Activated CD4-positive, alpha-beta T cell treated with anti-CD3 and anti-CD28 coated beads for 48 hours (primary cell): Measurements from ENCODE around the gene OSTF1.
A peak's percentile ranks its signal among the peaks of the same experiment; 100 is the strongest.

Source experiments
- DNase-seq: peaks from one replicate; pipeline ENCODE4 v3.0.0-alpha.2; 2020

Gene OSTF1

DNA sequence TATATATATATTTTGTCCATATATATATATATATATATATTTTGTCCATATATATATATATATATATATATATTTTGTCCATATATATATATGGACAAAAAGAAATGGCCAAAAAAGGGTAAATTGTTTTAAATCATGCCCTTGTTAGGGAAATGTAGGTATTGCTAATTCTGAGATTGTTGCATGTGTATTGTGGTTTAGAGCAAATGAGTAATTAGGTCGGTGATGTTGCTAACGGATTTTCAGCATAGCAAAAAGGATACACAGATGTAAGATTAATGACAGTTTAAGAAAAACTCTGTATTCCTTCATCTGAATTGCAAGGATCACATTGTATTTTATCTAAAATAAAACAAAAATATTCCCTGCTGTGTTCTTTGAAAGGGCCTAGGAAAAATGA lies 40.2 kb downstream of the OSTF1 start:
- no peak for DNase-seq

DNA sequence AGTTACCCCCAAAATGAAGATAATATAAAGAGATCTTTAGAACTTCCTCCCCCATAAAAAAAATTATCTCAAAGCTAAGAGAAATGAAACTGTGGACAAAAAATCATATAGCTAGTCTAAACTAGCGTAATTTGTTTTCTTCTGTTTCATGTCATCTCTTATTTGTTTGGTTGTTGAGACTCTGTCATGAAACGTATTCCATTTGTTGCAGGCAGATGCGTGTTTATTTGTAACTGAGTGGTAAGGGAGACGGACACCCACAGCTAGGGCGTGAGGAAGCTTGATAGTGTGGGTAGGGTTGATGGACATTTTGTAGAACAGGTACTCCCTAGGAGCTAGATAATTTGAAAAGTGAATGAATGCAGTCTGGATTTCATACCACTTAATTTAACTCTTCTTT lies 41.9 kb downstream of the OSTF1 start:
- DNase-seq, result no peak

DNA sequence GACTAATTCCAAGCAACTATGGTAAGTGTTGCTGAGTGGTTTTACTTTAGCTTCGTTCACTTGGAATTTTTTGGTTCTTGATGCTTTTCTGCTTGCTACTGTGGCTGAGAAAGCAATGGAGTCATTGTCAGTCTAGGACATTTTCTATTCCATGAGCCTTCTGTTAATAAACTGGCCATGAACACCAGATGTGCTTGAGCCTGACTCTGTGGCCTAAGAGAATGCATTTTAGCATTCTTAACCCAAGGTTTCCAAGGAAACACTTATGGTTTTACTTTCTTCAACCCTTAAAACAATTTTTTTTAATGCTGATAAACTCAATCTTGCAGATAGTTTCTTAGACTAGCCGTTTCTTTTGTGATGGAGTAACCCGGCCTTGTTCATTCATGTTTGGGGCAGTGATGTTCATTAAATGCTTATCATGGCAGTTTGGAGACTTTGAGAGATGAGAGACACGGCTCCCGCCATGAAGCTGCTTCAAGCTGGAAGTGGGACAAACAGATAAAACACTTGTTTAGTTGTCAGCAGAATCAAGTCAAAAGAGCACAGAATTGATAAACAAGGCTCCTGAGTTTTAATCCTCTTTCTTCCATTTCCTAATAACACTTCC lies 42.4 kb downstream of the OSTF1 start:
- DNase-seq, result no peak

DNA sequence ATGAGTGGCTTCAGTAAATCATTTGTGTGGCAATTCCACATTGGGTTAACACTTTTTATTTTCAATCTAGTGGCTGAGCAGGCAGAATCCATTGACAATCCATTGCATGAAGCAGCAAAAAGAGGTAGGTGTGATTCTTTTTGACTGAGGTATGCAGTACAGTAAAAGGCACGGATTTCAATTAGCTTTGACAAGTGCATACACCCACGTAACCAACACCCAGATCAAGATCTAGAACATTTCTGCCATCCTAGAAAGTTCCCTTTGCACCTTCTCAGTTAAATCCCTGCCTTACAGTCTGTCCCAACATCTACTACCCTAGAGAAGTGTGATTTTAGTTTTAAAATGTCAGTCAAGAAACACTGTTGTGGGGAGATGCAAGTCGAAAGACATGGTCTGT lies 43.4 kb downstream of the OSTF1 start:
- no peak for DNase-seq

DNA sequence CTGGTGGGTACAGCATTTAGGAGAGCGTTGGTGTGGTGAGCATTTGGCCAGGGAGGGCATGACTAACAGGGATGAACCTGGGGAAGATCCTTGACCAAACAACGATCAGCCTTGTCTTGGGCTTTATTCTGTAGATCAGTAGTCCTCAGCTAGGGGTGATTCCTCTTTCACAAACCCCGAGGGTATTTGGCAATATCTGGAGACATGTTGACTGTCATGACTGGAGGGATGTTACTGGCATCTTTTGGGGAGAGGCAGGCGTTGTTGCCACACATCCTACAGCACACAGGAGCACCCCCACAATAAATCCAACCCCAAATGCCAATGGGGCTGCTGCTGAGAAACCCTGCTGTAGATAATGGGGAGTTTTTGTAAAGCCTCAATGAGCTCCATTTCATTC lies 43.9 kb downstream of the OSTF1 start:
- DNase-seq, result no peak

DNA sequence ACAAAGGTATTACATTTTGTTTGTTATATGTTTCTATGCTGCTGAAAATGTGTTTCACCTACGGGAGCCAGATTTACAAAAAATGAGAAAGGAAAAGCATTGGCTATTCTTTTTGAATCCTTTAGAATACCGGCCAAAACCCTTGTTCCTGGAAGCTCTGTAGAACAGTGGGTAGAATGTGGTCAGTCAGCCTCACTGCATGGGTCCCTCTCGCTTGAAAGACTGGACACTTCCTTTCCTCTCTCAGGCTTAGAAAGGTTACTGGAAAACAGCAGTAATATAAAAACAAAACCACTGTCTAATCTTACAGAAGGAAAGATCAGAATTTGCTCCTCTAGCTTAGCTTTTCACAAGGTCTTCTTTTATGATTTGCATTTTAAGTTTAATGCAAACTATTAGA lies 45.1 kb downstream of the OSTF1 start:
- DNase-seq, result no peak

DNA sequence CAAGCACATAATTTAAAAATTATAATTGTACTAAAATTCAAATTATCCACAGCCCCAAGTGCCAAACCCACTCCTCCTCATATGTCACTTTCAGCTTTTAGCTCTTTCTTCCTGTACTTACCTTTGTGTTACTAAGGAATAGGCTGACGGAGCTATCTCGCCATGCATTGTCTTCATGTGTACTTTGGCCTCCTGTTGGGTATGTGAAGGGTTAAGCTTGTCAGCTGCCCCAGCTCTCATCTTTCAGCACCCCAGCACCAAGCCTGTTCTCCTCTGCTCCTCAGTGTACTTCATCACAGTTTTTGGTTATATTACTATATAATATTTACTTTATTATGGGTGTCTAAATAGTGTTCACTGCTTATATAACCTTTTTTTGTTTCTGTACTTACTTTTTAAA lies 46.2 kb downstream of the OSTF1 start:
- DNase-seq, result no peak

DNA sequence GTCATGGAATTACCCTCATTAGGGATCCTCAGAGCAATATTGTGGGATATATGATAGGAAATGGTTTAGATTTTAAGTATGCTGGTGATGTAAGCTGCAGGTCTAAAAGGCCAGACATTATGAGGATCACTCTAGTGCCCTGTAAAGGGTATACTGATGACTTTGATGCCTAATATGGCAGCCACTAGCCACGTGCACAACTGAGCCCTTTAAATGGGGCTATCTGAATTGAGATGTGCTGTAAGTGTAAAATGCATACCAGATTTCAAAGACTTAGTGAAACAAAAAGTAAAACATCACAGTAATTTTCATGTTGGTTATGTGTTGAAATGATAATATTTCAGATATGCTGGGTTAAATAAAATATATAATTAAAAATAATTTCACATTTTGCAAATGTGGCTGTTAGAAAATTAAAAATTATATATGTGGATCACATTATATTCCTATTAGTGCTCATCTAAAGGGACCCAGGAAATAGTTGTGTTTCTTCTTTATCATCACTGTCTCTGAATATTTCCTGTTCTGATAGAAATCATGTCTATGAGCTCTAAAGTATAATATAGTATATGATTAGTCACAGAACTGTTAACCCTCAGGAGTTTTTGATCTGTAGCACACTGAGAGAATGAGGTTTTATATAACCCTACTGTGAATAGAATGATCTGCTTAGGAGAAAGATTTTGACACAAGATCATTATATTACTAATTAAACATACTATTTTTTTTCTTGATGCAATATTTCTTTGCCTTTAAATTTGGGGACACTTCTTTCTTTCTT lies 50.1 kb downstream of the OSTF1 start:
- no peak for DNase-seq

DNA sequence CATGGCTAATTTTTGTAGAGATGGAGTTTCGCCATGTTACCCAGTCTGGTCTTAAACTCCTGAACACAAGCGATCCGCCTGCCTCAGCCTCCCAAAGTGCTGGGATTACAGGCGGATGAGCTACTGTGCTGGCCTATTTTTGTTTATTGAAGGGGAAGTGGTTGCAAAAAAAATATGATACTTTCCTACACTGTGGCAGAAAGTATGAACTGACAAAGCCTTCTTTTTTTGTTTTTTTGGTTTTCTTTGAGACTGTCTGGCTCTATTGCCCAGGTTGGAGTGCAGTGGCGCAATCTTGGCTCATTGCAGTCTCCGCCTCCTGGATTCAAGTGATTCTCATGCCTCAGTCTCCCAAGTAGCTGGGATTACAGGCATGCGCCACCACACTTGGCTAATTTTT lies 50.9 kb downstream of the OSTF1 start:
- DNase-seq, result no peak

DNA sequence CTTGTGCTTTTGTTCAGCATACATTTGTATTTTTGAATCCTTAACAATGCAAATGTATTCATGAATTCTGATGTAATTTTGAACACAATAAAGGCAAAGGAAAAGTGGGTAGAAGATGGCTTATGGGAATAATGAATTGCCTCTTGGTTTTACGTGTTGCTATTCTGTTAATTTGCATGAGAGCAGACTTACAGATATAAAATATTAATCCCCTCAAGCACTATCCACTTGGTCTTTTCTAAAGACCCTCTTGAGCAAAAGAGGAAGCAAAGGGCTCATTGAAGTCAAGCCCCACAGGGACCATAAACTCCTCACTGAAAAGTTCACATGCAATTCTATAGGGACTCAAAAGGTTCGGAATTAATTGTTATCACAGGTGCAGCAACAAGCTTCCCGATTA lies 51.9 kb downstream of the OSTF1 start:
- no peak for DNase-seq

DNA sequence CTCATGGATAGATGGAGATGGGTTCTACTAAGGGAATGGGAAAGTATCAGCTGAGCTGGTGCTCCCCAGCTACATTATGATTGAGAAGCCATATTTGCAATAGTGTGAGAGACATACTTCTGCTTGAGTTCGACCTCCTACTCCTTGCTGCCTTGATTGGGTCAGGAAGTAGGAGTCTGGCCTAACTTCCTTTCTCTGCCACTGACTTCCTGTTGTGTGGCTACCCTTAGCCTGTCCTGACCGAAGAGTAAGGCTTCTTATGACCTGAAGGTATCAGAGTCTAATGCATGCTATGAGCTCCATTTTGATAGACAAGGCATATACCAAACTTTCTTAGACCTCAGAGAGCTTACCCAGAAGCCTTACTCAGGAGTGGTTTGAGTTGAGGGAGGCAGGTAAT lies 53.9 kb downstream of the OSTF1 start:
- DNase-seq, result no peak

DNA sequence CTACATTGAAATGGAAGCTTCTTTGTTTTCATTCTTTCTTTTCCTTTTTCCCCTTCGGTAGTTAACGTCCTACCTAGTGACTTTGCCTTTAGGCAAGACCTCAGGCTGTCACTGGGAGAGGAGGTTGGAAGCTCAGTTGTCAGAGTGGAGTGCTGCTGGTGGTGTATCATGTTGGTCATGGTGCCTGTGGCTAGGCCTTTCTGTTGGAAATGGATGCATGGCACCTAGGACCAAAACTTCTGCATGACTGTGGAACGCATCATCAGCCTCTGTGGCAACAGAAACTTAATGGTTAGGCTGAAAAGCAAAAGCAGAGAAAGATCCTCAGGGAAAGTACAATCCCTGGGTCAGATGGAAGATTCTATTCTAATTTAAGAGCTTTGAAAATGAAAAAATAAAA lies 57.9 kb downstream of the OSTF1 start:
- no peak for DNase-seq

DNA sequence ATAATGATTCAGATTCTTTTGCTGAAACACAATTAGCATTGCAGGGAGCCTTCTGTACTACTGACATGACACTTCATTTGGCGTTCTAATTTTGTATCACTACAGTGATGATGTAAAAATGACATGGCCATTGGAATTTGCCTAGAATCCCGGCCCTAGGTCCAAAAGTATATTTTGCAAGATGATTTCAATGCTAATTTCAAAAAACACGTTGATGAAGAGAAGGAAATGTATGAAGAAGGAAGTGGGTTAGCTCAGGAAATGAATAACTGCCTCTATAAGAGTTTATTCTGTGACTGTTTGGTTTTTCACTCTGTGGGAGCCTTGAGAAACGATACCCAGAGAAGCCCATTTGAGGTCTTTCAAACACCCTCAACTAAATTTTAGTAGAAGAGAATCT lies 59.3 kb downstream of the OSTF1 start:
- no peak for DNase-seq

DNA sequence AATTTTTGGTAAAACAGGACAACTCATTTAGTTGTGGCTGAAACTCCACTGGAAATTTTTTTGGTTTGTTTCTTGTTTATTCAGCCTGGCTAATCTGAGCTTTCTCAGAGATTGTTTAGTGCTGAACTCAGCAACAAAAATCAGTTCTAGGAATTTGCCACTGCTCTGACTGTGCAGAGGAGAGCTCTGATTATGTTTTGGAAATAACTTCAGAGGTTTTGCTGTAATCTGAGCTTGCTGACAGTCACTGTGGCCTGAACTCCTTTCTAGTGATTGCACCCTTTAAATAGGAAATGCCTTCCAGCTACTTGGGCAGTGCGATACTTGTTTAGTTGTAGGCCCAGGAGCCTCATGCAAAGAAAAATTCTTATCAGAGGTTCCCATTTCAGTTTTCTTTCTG lies 60.2 kb downstream of the OSTF1 start:
- DNase-seq, result no peak

DNA sequence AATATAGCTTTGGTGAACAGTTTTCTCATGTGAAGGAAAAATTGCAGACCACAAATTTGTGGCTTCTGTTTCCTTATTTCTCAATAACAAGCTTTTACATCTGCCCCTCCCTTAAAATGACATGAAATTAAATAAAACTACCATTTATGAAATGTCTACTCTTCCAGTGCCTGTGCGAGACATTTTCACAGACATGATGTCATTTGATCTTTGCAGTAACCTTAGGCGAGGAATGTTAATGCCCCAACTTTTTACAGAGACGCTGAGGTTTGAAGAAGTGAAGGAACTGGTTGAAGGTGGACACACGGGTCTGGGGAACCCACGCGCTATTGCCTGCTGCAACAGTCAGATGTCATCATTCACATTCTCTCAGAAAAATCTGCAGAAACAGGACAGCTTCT lies 61.5 kb downstream of the OSTF1 start:
- DNase-seq, result no peak

DNA sequence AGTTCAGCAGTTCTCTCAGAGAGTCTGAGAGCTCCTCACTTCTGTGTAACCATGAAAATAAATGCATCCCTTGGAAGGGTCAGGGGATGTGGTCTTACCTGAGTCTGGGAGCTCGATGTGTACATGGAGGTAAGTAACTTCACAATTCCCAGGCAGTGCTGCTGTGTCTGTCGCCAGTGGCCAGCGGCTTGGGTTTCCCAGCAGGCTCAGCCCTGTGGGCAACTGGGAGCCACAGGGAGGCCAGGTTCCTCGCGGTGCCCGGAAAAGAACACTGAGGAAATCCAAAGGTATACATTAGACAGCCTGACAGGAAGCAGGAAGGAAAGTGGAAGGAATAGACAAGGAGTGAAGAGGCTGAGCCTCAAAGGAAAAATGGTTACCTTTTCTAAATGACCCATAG lies 62.2 kb downstream of the OSTF1 start:
- DNase-seq, result no peak

DNA sequence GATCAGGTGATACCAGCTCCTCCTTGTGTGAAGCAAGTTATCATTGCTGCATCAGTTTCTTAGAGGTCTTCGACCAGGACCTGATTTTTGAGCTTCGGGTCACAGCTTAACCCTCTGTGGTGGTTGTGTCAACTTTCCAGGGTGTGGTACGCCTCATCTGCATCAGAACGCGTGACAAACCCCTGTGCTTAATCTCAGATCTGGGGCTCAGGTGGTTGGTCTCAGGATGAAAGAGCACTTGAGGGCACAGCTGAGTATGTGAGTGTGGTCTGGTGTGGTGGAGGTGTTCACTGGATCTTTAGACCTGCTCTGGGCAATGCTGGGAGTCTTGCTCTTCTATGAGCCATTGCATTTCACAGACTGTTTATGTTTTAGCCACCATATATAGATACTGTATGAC lies 64.1 kb downstream of the OSTF1 start:
- peak; percentile 75 for DNase-seq

DNA sequence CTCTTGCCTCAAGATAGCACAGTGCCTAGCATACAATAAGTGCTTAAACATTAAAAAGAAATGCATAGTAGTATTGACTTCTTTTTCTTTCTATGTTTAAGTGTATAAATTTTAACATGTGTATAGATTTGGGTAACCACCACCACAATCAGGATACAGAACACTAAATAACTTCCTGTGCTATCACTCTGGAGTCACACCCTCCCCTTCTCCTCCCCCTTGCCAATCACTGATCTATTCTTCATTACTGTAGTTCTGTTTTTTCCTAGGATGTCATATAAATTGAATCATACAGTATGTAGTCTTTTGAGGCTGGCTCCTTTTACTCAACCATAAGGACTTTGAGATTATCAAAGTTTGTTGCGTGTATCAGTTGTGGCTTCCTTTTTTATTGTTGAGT lies 68.5 kb downstream of the OSTF1 start:
- DNase-seq, result no peak

DNA sequence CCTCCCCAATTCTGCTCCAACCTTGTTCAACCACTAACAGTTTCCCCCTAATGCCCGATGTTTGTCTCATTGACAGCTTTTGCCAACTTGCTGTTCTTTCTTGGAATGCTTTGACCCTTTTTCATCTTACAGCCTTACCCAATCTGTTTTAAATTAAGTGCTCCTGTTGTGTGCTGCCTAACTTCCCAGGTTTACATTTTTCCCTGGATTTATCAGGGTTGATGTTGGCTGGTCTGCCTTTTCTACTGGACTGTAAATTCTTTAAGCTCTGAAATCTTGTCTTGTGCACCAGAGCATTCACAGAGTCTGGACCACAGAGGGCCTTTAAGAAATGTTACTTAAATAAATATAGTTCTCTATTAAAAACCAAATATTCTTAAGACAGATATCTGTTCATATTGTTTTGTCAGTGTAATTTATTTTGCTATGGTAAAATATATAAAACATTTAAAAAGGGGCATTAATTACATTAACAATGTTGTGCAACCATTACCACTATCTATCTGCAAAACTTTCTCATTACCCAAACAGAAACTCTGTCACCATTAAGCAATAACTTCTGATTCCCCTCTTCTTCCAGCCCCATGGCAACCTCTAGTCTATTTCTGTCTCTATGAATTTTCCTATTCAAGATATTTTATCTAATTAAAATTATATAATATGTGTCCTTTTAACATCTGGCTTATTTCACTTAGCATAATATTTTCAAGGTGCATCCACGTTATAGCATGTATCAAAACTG lies 73.0 kb downstream of the OSTF1 start:
- no peak for DNase-seq

DNA sequence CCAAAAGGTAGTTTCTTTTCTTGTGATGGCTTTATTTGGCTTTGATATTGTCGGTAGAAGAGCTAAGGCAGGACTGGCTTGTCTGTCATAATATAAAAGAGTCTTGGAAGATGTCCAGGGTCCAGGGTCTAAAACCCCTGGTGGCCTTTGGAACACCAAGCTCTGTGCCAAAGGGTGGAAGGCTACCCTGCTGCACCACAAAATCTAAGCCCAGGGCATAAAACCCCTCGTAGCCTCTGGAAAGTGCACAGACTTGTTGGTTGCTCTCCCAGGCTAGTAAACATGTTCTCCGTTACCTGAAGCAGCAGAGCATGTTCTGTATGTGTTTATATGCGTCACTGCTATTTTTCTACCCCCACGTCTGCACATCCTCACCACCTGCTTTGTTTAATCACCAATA lies 75.5 kb downstream of the OSTF1 start:
- DNase-seq, result no peak

DNA sequence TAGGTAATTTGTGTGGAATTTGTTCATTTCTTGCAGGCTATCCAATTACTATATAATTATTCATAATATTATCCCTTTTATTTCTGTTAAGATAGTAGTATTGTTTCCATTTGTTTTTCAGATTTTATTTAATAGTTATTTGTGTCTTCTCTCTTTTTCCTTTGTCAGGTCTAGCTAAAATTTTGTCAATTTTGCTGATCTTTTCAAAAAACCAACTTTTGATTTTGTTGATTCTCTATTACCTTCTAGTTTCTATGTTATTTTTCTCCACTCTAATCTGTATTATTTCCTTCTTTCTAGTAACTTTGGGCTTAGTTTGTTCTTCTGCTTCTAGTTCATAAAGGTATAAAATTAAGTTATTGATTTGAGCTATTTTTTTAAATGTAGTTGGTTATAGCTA lies 76.3 kb downstream of the OSTF1 start:
- DNase-seq, result no peak

DNA sequence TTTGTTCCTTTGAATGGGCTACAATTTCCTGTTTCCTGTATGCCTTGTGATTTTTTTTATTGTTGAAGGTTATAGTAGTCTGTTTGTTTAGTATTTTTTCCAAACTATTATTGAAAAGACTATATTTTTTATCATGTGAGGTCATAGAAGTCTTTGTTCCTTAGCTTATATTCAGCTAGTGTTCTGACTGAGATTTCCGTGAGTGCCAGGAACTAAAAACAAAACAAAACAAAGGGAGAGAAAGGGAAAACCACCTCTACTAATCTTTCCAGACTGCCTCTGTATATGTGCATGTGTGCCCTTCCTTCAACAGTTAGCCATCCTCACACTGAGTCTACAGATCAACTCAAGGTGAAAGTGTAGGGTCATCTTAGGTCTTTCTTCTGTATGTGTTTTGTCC lies 79.0 kb downstream of the OSTF1 start:
- no peak for DNase-seq

DNA sequence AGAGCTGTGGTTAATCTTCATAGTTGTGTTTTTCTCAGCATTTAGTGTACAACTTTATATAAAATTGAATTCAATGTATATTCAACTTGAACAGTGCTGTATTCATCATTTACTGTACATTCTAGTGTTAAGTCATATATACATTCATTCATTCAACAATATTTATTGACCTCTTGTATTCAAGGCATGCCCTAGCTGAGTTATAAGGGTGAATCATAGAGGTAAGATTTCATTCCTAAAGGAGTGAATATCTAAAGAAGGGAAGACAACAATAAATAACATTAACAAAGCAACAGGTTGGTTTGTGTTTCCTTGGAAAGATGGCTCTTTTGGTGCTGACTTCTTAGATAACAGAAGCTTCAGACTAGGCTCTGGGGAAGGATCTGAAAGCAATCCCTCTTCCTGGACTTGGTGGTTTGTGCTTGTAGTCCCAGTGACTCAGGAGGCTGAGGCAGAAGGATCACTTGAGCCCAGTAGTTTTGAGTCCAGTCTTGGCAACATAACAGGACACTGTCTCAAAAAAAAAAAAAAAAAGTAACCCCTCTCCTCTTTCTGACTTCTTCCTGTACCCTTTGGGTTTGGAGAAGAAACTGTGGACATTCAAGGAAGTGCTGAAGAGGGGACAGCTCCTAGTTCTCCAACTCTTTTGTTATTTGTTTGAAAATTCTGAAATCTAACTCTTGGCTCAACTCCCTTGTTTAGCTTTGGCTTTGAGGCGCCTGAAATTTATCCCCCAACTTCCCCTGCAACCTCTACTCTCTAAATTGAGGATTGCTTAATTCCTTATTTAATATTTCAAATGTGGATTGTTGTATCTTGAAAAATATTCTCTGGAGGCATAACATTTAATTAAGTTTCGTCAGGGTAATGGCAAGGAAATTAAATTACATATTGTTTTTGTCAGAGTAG lies 80.2 kb downstream of the OSTF1 start:
- no peak for DNase-seq
